Keratinocyte (primary cell): ENCODE data around the gene KCNJ8. TPM values are rescaled to one million over a fixed set of nuclear protein-coding genes. Genes with fewer than 3 reads are reported as not detected.

Experiments
- DNase-seq: peaks from one replicate; pipeline ENCODE4 v3.0.0-alpha.2; 2011; ENCODE audit warnings: low read depth, missing footprints, low spot score
- FAIRE-seq: peaks from 2 replicates; lab custom pipeline; 2011; peaks lifted over from hg19 to GRCh38; lab: Jason Lieb, UNC
- H2AFZ ChIP-seq: 2 replicates; pipeline ENCODE4 v1.6.0; 2012; ENCODE audit warnings: low read length, control low read depth, inconsistent platforms; ENCODE audit not compliant: control insufficient read depth
- H3K27ac ChIP-seq: 2 replicates; pipeline ENCODE4 v1.5.1; 2011; ENCODE audit warnings: low read length; ENCODE audit not compliant: control insufficient read depth, insufficient read depth
- H3K27me3 ChIP-seq: 3 replicates; pipeline ENCODE4 v1.6.0; 2011; ENCODE audit warnings: low read length; ENCODE audit not compliant: control insufficient read depth, insufficient read depth; ENCODE audit errors: extremely low read depth
- H3K36me3 ChIP-seq, 2 experiments: 2 replicates in 1 of 2; 3 replicates in 1 of 2; pipeline ENCODE4 v1.5.1; 2011; ENCODE audit warnings: low read length in 2 of 2, mild to moderate bottlenecking in 1 of 2; ENCODE audit not compliant: control insufficient read depth in 2 of 2, insufficient read depth in 2 of 2; ENCODE audit errors: extremely low read depth in 1 of 2
- H3K4me1 ChIP-seq: 3 replicates; pipeline ENCODE4 v1.5.1; 2011; ENCODE audit warnings: low read length; ENCODE audit not compliant: control insufficient read depth, insufficient read depth; ENCODE audit errors: extremely low read depth
- H3K4me2 ChIP-seq: 3 replicates; pipeline ENCODE4 v1.6.0; 2011; ENCODE audit warnings: low read depth, low read length; ENCODE audit not compliant: control insufficient read depth, insufficient read depth; ENCODE audit errors: extremely low read depth
- H3K4me3 ChIP-seq, 3 experiments: fragments of 200-600 bp in 1 of 3; sonication (generic) in 1 of 3; 2 replicates in 2 of 3; 3 replicates in 1 of 3; pipeline ENCODE4 v1.5.1; 2011 to 2016; ENCODE audit warnings: low read length in 3 of 3, mild to moderate bottlenecking in 3 of 3, control low read depth in 2 of 3, inconsistent platforms in 1 of 3, low read depth in 1 of 3, mixed read lengths in 1 of 3, mixed run types in 1 of 3, moderate library complexity in 1 of 3; ENCODE audit not compliant: control insufficient read depth in 2 of 3, insufficient read depth in 2 of 3; ENCODE audit errors: extremely low read depth in 1 of 3
- H3K79me2 ChIP-seq: 2 replicates; pipeline ENCODE4 v1.6.0; 2012; ENCODE audit warnings: low read length; ENCODE audit not compliant: control insufficient read depth, insufficient read depth
- H3K9ac ChIP-seq: 3 replicates; pipeline ENCODE4 v1.6.0; 2011; ENCODE audit warnings: low read length; ENCODE audit not compliant: control insufficient read depth, insufficient read depth; ENCODE audit errors: extremely low read depth
- H3K9me1 ChIP-seq: 3 replicates; pipeline ENCODE4 v1.6.0; 2011; ENCODE audit warnings: low read length; ENCODE audit not compliant: control insufficient read depth, insufficient read depth; ENCODE audit errors: extremely low read depth
- H3K9me3 ChIP-seq: 2 replicates; pipeline ENCODE4 v1.5.1; 2012; ENCODE audit warnings: low read depth, low read length; ENCODE audit not compliant: control insufficient read depth
- H4K20me1 ChIP-seq: 3 replicates; pipeline ENCODE4 v1.6.0; 2011; ENCODE audit warnings: low read length; ENCODE audit not compliant: control insufficient read depth, insufficient read depth; ENCODE audit errors: extremely low read depth
- CTCF ChIP-seq, 3 experiments: IDR thresholded peaks in 1 of 3; conservative IDR thresholded peaks in 1 of 3; optimal IDR thresholded peaks in 1 of 3; 2 replicates in 2 of 3; 3 replicates in 1 of 3; pipeline versions ENCODE3 to v1.5.1; 2011; ENCODE audit warnings: low read length in 3 of 3, mild to moderate bottlenecking in 3 of 3, moderate library complexity in 2 of 3, control low read depth in 1 of 3, inconsistent platforms in 1 of 3; ENCODE audit not compliant: insufficient read depth in 2 of 3; ENCODE audit errors: extremely low read depth in 1 of 3
- EZH2 ChIP-seq: IDR thresholded peaks from one replicate; pipeline ENCODE4 v1.6.1; 2012; ENCODE audit warnings: inconsistent platforms, mild to moderate bottlenecking, low read length, moderate library complexity
- dilution Hi-C: fragments of 300-500 bp; cut with MboI; formaldehyde crosslinking; loops from one replicate; pipeline ENCODE4 v1.7.0; 2020; ENCODE audit warnings: low sequenced_read_pairs; ENCODE audit not compliant: extremely low pct_ligation_motif_present
- polyA plus RNA-seq, 5 experiments: library from polyadenylated mRNA; depleted of rRNA in 3 of 5; stranded (reverse) in 3 of 5; stranded (forward) in 1 of 5; unstranded in 1 of 5; fragments of >200 nt; gene quantifications; 1 replicate in 1 of 5; 2 replicates in 3 of 5; 3 replicates in 1 of 5; pipeline versions ENCODE4 v1.2.1 to v1.2.3, GENCODE V29; 2011 to 2012; ENCODE audit warnings: missing spikeins in 2 of 5, low read depth in 1 of 5, low replicate concordance in 1 of 5

Gene KCNJ8
- polyA plus RNA-seq, 1 donor (not counting 4 experiments of a cell fraction or from before 2014, with no cell fraction given) = not detected

GRCh38 chr12:21759737-21760136 is 14.8 kb downstream of the KCNJ8 start:
- Histone ChIP-seq H3K9me3 (no peaks in the 10 kb centered on the region), H2AFZ (no peak overlapping the region), H3K4me3 (no peak overlapping the region), H3K9me1 (no peaks in the 10 kb centered on the region), H3K79me2 (no peaks in the 10 kb centered on the region), H4K20me1 (no peaks in the 10 kb centered on the region), H3K27ac (no peak overlapping the region), H3K4me1 (no peaks in the 10 kb centered on the region), H3K36me3 (no peaks in the 10 kb centered on the region), H3K27me3 (no peaks in the 10 kb centered on the region), H3K9ac (no peak overlapping the region), H3K4me2 (no peak overlapping the region)
- TF ChIP-seq CTCF (optimal IDR thresholded peaks at IDR 0.05 in 1 of 3, IDR thresholded peaks at IDR 0.05 in 1 of 3, conservative IDR thresholded peaks at IDR 0.05 in 1 of 3; ENCODE audit: extremely low read depth in 1 of 3, insufficient read depth in 2 of 3, low read length in 3 of 3) (no peak), EZH2 (no peak)
- FAIRE-seq = no peak
- DNase-seq = no peak
- dilution Hi-C loops = no loop called here

- no peak overlapping the region for H2AFZ ChIP-seq
- H3K4me1 ChIP-seq = no peaks in the 10 kb centered on the region
- no peaks in the 10 kb centered on the region for H3K79me2 ChIP-seq
- H3K9me1 ChIP-seq = no peaks in the 10 kb centered on the region
- DNase-seq (no peak), FAIRE-seq (no peak)
- H3K4me3 ChIP-seq = no peak overlapping the region
- no peak overlapping the region for H3K4me2 ChIP-seq
- H3K27ac ChIP-seq = no peak overlapping the region
- no peak overlapping the region for H3K9ac ChIP-seq
- no peaks in the 10 kb centered on the region for H4K20me1 ChIP-seq
- H3K27me3 ChIP-seq = no peaks in the 10 kb centered on the region
- H3K9me3 ChIP-seq = no peaks in the 10 kb centered on the region
- dilution Hi-C loops = no loop called here
- no peaks in the 10 kb centered on the region for H3K36me3 ChIP-seq
- TF ChIP-seq EZH2 (no peak), CTCF (optimal IDR thresholded peaks at IDR 0.05 in 1 of 3, IDR thresholded peaks at IDR 0.05 in 1 of 3, conservative IDR thresholded peaks at IDR 0.05 in 1 of 3; ENCODE audit: extremely low read depth in 1 of 3, insufficient read depth in 2 of 3, low read length in 3 of 3) (no peak)
These were observed 16.8 kb downstream of the KCNJ8 start for GRCh38 chr12:21757735-21758134.
